Activated CD8-positive, alpha-beta memory T cell treated with anti-CD3 and anti-CD28 coated beads for 4 hours (primary cell): Measurements from ENCODE around the gene AURKAIP1.
"Not testable (repeated sequence)": the region's sequence is repeated elsewhere in the genome, so short reads cannot be mapped to it uniquely, and the experiment has no call there.

Experiments
- DNase-seq, 2 donors: peaks; one replicate each; pipeline ENCODE4 v3.0.0-alpha.2; 2020; ENCODE audit warnings: low read depth in 2 of 2

AURKAIP1 gene

DNA sequence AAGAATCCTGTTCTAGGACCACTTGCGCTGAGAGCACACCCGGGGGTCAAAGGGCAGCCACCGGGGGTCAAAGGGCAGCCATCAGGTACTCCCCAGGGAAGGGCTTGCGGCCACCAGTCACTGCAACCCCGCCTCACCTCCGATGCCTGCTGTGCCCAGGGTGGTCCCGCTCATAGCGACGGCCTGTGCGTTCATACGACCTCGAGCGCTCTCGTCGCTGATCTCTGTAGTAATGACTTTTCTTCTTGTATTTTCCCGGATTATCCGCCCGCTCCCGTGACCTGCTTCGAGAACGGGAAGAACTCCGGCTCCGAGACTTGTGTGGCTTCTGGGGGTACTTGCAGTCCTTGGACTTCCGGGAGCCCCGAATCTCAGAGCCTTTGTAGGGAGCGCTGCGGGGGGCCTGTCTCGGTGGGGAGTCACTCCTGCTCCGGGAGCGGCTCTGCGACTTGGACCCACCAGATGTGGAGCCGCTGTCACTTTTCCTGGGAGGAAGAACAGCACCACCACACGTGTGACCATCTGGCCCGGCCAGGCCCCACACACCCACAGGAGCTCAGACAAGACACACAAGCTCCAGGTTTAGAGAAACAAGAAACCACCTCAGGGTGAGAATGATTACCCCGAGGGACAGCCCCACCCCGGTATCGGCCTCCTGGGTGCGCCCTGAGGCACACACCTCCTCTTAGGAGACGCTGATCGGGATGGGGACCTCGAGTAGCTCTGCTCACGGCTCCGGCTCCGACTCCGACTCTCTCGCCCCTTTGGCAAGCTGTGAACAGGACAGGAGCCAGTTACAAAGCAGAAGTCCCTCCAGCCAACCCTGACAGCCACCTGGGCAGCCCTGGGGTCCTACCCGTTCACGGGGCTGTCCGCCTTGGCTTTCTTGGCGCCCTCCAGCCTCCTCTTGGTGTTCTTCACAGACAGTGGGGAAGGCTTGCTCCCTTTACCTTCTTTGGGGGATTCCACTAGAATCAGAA is 12.4 kb upstream of the AURKAIP1 start:
- DNase-seq, result no peak

DNA sequence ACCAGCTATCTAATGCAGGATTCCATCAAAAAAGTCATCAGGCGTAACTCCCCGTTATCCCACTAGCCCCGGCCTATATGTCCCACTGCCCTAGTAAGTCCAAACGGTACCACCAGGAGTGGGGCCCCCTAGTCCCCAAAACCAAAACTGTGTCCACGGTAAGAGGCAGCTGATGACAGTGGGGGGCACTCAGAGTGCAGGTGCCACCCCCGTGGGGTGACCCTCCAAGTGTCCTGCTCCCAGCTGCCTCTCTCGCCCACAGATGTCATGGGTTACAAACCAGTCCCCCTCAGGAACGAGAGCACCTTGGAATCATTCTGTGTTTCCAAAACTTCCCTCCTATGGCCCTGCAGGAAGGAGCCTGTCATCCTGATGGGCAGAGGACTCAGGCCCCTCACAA is 10.9 kb upstream of the AURKAIP1 start:
- DNase-seq, result no peak

DNA sequence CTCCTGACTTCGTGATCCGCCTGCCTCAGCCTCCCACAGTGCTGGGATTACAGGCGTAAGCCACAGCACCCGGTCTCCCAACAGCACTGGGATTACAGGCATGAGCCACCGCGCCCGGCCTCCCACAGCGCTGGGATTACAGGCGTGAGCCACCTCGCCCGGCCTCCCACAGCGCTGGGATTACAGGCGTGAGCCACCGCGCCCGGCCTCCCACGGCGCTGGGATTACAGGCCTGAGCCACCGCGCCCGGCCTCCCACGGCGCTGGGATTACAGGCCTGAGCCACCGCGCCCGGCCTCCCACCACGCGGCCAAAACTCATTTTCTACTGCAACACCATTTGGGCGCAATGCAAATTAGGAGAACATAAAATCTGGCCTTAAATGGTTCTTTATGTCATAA is 10.3 kb upstream of the AURKAIP1 start:
- not testable (repeated sequence) for DNase-seq

DNA sequence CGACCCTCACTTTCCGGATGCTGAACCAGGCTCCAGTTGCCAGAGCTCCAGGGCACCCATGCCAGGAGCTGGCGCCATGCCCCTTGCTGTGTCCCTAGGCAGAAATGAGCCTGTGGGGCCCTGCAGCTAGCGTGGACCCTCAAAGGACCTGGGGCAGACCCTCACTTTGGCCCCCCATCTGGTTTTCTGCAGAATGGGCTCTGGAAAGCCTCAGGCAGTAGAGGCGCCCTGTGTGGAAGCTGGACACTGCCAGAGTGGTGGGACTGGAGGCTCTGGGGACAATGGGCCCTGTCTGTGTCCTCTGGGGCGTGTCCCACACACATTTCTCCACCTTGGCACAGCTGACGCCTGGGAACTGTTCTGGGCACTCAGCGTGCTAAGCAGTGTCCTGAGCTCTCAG is 6.3 kb upstream of the AURKAIP1 start:
- no peak for DNase-seq

DNA sequence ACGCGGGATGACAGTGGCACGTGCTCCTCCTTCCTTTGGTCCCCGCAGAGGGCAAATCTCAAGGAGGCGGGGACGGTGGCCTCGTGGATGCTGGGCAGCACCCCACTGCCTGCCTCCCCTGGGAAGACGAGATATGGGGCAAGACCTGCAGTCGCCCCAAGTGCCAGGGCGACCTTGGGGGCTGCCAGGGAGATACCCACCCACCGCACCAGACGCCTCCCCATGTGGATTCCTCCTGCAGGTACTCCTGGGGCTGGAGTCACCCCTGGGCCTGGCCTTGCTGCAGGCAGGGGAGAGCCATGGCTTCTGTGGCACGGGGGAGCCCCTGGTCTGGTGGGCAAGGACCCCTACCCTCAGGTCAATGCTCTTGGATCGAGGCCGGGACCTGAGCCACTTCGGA is 5.9 kb upstream of the AURKAIP1 start:
- no peak for DNase-seq

DNA sequence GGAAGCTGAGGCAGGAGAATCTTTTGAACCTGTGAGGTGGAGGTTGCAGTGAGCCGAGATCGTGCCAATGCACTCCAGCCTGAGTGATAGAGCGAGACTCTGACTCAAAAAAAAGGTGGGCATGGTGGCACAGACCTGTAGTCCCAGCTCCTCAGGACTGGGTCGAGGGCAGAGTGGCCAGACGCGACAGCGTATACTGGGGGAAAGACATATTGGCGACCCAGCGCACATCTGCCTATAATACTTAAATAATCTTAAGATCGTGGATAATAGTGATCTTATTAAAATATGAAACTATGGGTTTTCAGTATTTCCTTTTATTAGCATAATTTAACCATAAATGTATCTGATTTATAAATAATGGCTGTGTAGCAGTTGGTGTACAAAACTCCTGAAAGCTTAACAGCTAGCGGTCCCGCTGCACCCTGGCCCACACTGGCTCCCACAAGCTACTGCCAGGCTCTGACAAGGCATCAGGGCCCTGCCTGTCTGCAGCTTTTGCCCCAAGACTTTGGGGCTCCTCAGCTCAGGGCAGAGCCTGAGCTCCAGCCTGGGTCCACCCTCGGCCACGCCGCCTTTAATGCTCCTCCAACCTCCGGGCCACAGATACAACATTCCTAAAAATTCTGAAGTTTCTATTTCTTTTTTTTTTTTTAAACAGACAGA is 2.7 kb upstream of the AURKAIP1 start:
- DNase-seq, result no peak

DNA sequence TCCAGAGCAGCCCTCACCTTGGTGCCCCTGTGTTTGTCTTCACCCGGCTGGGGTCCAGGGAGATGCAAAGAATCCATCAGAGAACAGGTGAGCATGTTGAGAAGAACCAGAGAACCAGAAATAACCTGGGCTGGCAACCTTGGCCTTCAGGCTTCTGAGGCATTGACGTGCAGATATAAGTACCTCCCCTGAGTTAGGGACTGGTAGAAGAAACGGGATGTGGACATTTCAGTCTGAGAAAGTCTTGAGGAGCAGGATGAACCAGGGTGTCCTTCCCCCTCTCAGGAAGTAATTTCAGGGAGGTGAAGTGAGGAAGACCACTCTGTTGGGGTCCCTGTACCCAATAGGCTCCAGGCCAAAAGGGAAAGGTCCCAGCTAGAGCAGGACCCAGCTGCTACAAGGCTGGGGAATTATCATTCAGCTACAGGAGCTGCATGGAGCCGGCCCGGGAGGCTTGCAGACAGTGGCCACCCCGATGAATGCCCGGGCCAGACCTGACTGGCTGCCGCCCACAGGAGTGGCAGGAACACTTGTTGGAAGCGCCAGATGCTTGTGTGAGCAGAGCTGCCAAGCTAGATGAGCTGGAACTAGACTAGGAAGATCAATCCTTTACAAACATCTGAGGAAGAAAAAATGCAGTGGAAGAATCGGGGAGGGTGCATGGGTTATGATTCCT is 1.7 kb upstream of the AURKAIP1 start:
- DNase-seq, result no peak

DNA sequence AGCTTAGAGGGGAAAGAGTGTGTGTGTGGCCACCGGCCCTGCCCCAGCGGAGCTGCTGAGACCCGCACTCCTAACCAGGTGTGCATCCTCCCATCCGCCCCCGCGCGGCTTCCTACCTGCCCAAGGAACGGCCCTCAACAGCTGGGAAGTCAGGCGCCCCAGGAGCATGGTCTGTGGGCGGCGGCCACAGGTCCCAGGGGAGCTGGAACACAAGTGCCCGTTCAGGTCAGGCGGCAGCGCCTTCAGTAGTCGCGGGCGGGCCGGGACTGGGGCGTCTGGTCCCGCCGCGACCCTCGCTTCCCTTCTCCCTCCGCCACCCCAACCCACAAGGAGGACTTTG is 448 bp downstream of the AURKAIP1 start:
- no peak for DNase-seq

DNA sequence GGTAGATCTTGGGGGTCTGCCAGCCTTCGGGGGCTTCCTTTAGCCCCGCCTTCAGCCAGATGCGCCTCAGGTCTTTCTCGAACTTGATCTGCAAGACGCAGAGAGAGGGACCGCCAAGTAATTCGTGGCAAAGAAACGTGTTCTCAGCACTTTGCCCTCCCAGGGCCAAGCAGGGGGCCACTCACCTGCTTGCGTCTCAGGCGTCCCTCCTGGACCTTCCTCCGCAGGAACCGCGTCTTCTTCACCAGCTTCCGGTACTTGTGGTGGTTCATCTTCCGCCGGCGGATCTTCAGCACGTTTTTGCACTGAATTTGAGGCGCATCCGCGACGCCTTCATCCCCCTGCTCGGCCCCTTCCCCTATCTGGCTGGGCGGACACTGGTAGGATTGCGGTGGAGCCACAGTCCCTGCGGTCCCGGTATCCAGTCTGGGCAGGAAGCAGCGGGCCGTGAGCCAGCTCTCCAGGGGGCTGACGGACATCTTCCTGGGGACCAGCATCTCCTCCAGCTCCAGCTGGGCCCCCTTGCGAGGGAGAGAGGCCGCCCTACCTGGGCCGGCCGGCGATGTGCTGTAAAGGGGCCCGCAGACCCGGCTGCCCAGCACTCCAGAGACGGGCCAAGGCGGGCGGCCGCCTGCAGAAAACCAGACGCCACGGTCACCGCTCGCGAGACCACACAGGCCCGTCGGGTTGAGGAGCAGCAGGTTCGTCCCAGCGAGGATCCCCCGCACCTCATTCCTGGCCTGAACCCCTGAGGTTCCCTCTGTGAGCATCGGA is 1.0 kb downstream of the AURKAIP1 start:
- DNase-seq, result no peak

DNA sequence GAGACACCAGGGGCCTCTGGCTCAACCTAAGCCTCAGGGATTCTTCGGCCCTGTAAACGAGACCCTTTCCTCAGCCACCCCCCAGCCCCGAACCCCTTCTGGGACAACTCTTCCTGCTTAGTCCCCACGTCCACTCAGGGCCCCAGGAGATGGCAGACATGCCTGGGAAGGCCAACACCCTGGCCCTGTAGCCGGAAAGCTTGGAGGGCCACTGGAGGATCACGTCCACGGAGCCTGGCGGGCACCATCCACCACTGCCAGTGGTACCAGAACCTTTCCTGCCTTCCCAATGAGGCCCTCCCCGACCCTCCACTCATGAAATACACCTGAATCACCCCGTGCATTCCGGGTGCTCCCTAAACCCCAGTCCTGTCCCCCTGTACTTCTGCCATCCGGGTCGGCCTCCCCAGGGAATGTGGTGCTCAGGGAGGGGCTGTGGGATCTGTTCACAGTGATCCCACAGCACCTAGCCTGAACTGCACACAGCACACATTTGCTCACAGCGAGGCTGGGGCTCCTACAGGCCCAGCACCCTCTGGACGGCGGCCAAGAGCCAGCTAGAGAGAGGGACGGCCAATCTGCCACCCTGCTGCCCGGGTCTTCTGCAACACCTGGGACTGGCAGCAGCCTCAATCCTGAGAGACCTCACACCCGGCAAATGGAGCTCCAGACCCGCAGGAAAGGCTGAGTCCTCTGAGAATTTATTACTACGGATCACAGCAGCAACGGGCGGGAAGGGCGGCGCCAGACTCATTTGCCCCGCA is 1.8 kb downstream of the AURKAIP1 start:
- DNase-seq, result no peak

DNA sequence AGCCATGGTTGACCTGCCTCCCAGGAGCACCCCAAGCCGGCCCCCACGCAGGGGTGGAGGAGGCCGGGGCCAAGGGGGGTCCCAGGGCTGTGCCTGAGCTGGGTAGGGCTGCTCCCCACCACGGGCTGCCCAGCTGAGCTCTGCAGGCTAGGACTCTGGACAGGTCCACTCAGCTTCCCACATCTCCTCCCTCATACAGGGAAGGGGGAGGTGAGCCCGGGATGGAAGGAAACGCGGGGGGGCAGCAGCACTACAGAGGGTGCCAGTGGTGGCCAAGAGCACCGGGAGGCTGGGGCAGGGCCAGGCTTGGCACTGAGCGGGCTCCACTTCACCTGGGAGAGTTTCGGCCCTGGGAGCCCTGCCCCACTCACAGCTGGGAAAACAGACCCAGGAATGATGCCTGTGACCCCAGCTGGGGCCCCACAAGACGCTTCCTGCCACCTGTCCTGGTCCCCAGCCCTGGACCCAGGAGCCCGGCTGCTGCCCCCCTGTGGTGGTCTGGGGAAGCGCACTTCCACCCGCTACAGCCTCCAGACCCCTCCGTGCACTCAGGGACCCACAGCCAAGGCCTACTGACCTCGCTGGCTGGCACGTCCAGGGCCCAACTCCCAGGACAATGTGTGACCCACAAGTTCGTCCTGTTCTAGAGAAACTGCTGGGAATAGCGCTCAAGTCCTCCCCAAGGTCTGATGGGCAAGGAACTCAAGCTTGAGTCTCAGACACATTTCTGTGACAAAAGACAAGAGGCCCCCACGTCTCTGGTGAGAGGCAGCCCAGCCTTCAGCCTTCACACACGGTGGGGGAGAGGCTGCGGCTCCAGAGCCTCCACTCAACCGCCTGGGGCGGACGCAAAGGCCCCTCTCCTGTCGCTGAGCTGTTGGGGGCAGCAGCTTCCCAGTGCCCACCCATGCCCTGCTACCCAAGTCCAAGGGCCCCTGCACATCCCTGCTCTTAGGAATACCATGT is 3.0 kb downstream of the AURKAIP1 start:
- peak; percentile 43 to 59 for DNase-seq

DNA sequence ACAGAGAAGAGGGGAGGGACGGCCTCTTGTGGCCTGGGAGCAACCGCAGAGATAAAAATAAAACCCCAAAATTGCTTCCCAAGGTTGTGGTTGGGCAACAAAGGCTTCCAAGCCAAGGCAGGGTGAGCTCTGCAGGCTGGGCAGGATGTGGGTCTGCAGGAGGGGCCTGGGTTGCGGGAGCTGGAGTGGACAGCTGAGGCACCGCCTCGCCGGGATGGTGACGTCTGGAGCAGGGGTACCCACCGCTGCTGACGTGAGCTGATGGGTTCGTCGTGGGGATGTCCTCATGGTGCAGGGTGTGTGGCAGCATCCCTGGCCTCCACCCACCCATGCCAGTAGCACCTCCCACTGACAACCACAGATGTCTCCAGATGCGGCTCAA is 3.7 kb downstream of the AURKAIP1 start:
- DNase-seq, result peak in 1 of 2 donors; percentile 35

DNA sequence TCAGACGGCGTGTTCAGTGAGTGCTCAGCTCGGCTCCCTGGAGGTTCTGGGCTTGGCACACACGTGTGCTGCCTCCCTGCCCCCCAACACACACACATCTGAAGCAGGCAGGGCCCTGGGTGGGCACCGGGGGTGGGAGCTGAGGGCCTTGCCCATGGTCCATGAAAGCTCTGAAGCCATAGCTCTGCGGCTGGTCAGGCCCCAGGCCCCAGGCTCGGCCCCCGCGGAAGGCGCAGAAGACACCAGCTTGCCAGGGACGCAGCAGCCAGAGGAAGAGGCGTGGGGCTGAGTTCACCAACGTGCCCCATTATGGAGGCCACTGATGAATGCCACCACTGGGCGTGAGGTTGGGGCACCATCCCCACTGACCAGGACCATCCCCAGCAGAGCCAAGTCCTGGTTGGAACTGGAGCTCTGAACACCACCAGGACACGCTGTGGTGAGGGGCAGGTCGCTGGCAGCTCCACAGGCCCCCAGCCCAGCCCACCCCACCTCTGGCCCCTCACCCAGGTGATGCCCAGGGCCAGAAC is 4.2 kb downstream of the AURKAIP1 start:
- no peak for DNase-seq

DNA sequence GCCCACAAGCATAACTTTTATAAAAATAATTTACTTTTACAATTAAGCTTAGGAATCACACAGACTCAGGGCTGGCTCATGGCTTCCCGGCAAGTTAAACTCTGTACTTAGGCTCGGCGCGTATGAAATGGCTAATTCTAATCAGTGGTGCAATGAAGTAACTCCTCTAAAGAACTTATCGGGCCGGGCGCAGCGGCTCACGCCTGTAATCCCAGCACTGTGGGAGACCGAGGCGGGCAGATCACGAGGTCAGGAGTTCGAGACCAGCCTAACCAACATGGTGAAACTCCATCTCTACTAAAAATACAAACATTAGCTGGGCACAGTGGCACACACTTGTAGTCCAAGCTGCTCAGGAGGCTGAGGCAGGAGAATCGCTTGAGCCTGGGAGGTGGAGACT is 4.9 kb downstream of the AURKAIP1 start:
- not testable (repeated sequence) for DNase-seq

DNA sequence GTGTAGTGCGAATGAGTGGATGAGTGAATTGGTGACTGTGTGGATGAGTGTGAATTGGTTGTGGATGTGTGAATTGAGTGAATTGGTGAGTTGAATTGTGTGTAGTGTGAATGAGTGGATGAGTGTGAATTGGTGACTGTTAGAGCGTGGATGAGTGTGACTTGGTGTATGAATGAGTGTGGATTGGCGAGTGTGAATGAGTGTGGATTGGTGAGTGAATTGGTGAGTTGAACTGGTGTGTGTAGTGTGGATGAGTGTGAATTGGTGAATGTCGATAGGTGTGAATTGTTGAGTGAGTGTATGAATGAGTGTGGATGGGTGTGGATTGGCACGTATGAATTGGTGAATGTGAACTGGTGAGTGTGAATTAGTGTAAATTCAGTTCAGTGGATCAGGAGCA is 7.7 kb downstream of the AURKAIP1 start:
- DNase-seq, result no peak

DNA sequence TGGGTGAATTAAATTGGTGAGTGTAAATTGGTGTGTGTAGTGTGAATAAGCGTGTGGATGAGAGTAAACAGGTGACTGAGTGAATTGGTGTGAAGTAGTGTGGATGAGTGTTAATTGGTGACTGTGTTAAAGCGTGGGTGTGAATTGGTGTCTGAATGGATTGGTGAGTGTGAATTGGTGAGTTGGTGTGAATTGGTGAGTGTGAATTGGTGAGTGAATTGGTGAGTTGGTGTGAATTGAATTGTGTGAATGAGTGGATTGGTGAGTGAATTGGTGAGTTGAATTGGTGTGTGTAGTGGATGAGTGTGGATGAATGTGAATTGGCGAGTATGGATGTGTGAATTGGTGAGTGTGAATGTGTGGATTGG is 8.3 kb downstream of the AURKAIP1 start:
- DNase-seq, result no peak

DNA sequence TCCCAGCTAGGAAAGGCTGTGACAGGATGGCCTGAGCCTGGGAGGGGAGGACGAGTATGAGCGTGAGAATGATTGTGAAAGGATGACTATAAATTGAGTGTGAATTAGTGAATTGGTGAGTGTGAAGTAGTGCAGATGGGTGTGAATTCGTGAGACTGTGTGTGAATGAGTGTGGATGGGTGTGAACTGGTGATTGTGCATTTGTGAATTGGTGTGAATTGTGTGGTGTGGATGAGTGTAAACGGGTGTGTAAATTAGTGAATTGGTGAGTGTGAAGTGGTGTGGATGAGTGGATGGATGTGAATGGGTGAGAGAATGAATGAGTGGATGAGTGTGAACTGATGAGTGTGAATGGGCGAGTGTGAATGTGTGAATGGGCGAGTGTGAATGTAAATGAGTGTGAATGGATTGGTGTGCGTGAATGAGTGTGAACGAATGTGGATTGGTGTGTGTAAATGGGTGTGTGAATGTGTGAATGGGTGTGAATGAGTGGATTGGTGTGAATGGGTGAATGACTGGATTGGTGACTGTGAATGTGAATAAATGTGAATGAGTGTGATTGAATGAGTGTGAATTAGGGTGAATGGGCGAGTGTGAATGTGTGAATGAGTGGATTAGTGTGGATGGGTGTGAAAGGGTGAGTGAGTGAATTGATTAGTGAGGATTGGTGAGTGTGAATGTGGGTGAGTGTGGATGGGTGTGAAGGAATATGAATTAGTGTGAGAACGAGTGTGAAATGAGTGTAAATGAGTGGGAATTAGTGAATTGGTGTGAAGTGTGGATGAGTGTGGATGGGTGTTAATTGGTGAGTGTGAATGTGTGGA is 8.9 kb downstream of the AURKAIP1 start:
- DNase-seq, result no peak

DNA sequence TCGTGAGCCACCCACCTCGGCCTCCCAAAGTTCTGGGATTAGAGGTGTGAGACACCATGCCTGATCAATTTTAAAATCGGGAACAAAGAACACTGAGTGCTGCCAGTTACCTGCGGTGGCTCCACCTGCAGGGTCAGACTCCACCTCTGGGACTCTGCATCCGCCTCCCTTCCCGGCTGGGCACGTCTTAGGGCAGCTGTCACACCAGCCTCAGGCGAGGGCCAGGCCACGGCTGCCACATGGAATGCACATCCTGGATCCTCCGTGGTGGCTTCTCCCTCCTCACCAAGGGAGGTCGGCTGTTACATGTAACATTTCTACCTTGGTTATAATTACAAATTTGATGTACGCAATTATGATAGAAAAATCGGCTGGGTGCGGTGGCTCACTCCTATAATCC is 10.7 kb downstream of the AURKAIP1 start:
- DNase-seq, result no peak

DNA sequence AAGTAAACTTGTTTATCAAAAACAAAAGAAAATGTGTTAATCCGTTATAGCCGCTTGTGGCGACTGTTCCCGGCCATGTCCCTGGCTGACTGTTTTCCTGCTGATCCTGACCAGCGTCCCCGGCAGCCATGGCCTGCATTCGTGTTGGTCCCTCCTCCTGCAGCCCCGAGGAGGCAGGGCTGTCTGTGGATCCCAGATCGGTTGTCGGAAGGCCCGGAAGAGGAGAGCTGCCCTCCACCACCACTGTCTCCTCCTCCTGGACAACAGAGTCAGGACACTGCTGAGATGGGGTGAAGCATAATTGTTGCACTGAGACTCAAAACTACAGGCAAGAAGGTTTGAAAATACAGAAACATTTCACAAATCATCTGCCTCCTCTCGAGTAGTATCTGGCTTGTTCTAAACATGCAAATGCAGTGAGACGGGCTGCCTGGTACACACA is 13.0 kb downstream of the AURKAIP1 start:
- no peak for DNase-seq
